Tibial artery (tissue), 4 donors: ENCODE data around the gene SRGAP3.

ENCODE experiments used
- DNase-seq, 2 donors: peaks; one replicate each; pipeline ENCODE4 v3.0.0-alpha.2; 2019
- H3K27ac ChIP-seq, 2 donors: fragments of 200-600 bp; sonication (generic) in 1 of 2; 1 replicate in 1 of 2; 2 replicates in 1 of 2; pipeline ENCODE4 v1.5.1; 2018 to 2019; ENCODE audit warnings: mild to moderate bottlenecking in 1 of 2
- H3K27me3 ChIP-seq, 2 donors: fragments of 200-600 bp; sonication (generic) in 1 of 2; one replicate each; pipeline versions ENCODE4 v1.5.1 to v1.6.0; 2016 to 2019
- H3K36me3 ChIP-seq, 3 donors: fragments of 200-600 bp; sonication (generic) in 2 of 3; one replicate each; pipeline ENCODE4 v1.5.1; 2016 to 2019; ENCODE audit warnings: mild to moderate bottlenecking in 2 of 3
- H3K4me1 ChIP-seq, 4 donors: fragments of 200-600 bp; sonication (generic) in 2 of 4; 1 replicate in 3 of 4; 2 replicates in 1 of 4; pipeline ENCODE4 v1.5.1; 2016 to 2019
- H3K4me3 ChIP-seq, 2 donors: fragments of 200-600 bp; sonication (generic) in 1 of 2; 1 replicate in 1 of 2; 2 replicates in 1 of 2; pipeline ENCODE4 v1.5.1; 2018 to 2019; ENCODE audit warnings: mild to moderate bottlenecking in 2 of 2
- H3K9me3 ChIP-seq, 3 donors: fragments of 200-600 bp; sonication (generic) in 1 of 3; one replicate each; pipeline ENCODE4 v1.5.1; 2016 to 2019
- intact Hi-C: fragments of 100-400 bp; cut with DNase I; formaldehyde crosslinking; loops from one replicate; pipeline ENCODE4 v1.15.0; 2023; ENCODE audit warnings: low total_unique reads
- TF ChIP-seq, protein P1 (sequence below), 2 experiments: fragments of 200-600 bp in 1 of 2; fragments of 450-650 bp in 1 of 2; IDR thresholded peaks; one replicate each; pipeline ENCODE4 v1.5.1; 2017 to 2019; ENCODE audit warnings: antibody characterized with exemption in 2 of 2, mild to moderate bottlenecking in 1 of 2, moderate library complexity in 1 of 2

SRGAP3 gene

DNA sequence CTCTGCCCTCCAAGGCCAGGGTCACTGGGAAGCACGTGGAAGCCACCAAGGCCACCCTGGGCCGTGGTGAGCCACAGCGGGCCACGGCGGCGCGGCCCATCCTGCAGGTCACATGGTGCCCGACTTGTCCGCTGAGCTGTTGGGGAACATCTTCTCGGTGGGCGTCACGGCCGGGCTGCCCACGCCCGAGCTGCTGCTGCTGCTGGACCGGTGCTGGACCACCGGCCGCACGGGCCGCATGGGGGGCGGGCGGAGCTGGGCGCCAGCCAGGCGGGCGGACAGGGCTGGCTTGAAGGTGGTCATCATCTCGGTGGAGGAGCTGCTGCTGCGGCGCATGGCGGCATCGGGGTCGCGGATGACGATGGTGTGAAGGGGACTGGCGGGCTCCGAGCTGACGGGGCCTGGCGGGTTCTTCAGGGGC, 264.0 kb downstream of the SRGAP3 start:
- TF ChIP-seq, protein P1, sequence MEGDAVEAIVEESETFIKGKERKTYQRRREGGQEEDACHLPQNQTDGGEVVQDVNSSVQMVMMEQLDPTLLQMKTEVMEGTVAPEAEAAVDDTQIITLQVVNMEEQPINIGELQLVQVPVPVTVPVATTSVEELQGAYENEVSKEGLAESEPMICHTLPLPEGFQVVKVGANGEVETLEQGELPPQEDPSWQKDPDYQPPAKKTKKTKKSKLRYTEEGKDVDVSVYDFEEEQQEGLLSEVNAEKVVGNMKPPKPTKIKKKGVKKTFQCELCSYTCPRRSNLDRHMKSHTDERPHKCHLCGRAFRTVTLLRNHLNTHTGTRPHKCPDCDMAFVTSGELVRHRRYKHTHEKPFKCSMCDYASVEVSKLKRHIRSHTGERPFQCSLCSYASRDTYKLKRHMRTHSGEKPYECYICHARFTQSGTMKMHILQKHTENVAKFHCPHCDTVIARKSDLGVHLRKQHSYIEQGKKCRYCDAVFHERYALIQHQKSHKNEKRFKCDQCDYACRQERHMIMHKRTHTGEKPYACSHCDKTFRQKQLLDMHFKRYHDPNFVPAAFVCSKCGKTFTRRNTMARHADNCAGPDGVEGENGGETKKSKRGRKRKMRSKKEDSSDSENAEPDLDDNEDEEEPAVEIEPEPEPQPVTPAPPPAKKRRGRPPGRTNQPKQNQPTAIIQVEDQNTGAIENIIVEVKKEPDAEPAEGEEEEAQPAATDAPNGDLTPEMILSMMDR (IDR thresholded peaks at IDR 0.05): no peak
- Histone ChIP-seq H3K36me3 (no peaks in the 10 kb centered on the region), H3K27me3 (peaks cover 0 to 5% of the 10 kb centered on the region in 2 donors), H3K9me3 (no peaks in the 10 kb centered on the region), H3K27ac (no peak overlapping the region), H3K4me1 (peaks cover 0 to 3% (median 0%) of the 10 kb centered on the region in 4 donors), H3K4me3 (no peak overlapping the region)
- DNase-seq: no peak
- intact Hi-C loops: loop anchor here (5.0 kb wide), 2 partner anchors 82 to 317 kb away; no protein-coding TSS in a partner anchor

DNA sequence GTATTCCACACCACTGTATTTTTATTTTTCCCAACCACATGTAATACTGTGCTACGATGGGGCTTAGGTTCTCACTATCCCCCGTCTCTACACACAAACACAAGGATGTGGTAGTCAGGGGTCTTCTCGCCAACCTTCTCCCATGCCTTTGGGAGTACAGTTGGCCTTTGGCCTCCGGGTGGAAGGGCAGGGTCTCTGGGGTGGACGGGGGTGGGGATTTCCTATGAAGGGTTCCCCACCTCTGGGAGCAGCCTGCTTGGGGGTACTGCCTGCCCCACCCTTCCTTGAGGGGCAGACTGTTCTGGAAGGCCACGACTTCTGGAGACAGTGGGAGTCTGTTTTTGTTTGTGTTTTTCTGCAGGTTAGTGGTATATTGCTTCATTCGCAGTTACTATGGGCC, 264.9 kb downstream of the SRGAP3 start:
- intact Hi-C loops: no loop called here
- Histone ChIP-seq H3K4me1 (peaks cover 0 to 3% (median 0%) of the 10 kb centered on the region in 4 donors), H3K36me3 (no peaks in the 10 kb centered on the region), H3K4me3 (no peak overlapping the region), H3K27me3 (peaks cover 0 to 5% of the 10 kb centered on the region in 2 donors), H3K27ac (no peak overlapping the region), H3K9me3 (peaks cover 0 to 3% (median 1%) of the 10 kb centered on the region in 3 donors)
- no peak for DNase-seq
- TF ChIP-seq, protein P1 (IDR thresholded peaks at IDR 0.05): no peak

DNA sequence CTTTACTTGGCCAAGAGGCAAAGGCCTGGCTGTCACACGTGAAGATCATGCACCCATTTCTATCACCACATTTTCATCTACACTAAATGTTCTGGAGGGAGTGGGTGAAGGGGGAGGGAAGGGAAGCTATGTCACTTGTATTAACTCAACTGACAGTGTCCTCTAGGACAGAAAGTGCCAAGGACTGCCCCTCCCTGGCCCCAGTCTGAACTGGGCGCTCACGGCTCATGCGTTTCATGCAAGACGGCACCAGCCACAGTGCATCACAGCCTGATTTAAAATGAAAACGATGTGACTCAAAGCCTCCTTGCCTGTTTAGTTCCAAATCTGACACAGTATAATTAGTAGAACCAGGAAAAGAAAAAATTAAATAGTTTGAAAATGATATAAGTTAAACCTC, 265.4 kb downstream of the SRGAP3 start:
- Histone ChIP-seq H3K4me3 (no peak overlapping the region), H3K36me3 (no peaks in the 10 kb centered on the region), H3K4me1 (peaks cover 0 to 3% (median 0%) of the 10 kb centered on the region in 4 donors), H3K27me3 (peaks cover 0 to 5% of the 10 kb centered on the region in 2 donors), H3K27ac (no peak overlapping the region), H3K9me3 (peaks cover 0 to 7% (median 6%) of the 10 kb centered on the region in 3 donors)
- TF ChIP-seq, protein P1 (IDR thresholded peaks at IDR 0.05): no peak
- no peak for DNase-seq
- intact Hi-C loops: no loop called here

DNA sequence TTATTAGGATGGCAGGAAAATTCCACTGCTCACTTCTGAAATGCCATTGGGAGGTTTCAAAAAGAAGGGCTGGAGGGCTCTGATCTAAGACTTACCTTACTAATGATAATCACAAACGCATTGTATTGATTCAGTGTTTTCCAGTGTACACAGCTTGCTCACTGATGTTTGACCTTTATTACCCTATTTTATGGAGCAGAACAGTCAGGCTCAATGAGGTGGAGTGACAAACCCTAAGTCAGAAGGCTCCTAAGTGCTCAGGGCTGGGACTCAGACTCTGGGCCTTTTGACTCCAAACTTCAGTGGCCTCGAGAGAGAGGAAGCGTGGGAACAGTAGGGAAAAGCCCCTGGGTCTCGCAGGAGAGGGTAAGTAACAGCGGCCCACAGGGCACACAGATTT, 265.9 kb downstream of the SRGAP3 start:
- no peaks in the 10 kb centered on the region for H3K36me3 ChIP-seq
- no peak overlapping the region for H3K4me3 ChIP-seq
- intact Hi-C loops: no loop called here
- TF ChIP-seq, protein P1 (IDR thresholded peaks at IDR 0.05): no peak
- no peak for DNase-seq
- no peak overlapping the region for H3K27ac ChIP-seq
- H3K9me3 ChIP-seq: peaks cover 0 to 12% (median 10%) of the 10 kb centered on the region in 3 donors
- H3K27me3 ChIP-seq: peaks cover 0 to 5% of the 10 kb centered on the region in 2 donors
- peaks cover 0 to 3% (median 0%) of the 10 kb centered on the region in 4 donors for H3K4me1 ChIP-seq

DNA sequence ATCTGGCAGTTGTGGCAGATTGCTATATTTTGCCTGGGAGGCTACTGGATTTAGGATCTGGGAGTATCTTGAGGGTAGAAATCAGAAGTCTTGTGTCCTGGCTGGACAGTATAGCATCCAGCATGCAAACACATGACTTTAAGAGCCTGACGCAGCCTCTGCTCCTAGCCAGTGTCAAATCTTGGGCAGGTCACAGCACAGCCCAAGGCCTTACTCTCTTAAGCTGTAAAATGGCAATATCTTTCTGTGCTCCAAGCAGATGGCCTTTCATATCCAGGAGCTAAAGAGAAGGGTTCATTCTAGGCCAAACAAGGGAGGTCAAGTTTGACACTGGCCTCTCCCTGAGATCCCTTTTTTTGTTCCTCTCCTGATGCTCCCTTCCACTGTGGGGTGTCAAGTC, 266.4 kb downstream of the SRGAP3 start:
- H3K4me3 ChIP-seq: no peak overlapping the region
- no peak for DNase-seq
- intact Hi-C loops: no loop called here
- TF ChIP-seq, protein P1 (IDR thresholded peaks at IDR 0.05): no peak
- no peak overlapping the region for H3K27ac ChIP-seq
- peaks cover 0 to 14% (median 10%) of the 10 kb centered on the region in 3 donors for H3K9me3 ChIP-seq
- H3K4me1 ChIP-seq: peaks cover 0 to 3% (median 0%) of the 10 kb centered on the region in 4 donors
- no peaks in the 10 kb centered on the region for H3K36me3 ChIP-seq
- peaks cover 0 to 5% of the 10 kb centered on the region in 2 donors for H3K27me3 ChIP-seq

DNA sequence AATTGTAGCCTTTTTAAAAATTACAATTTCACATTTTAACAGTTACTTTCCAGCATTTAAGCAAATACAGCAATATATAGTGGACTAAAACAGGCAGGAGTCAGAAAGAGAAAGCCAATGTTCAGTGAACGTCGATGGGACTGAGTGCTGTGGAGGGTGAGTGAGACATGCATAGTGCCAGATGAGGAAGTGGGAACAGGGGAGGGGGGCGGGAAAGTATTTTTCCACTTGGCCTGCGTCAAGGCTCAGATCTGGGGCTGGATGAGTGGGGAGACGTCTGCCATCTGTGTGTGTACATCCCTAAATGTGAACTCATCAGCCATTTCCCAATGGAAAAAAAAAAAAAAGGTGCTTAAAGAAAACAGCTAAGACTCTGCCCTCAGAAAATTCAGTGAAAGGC, 266.9 kb downstream of the SRGAP3 start:
- TF ChIP-seq, protein P1 (IDR thresholded peaks at IDR 0.05): no peak
- intact Hi-C loops: no loop called here

More for the DNA sequence above, 266.9 kb downstream of the SRGAP3 start:
- Histone ChIP-seq H3K4me1 (no peaks in the 10 kb centered on the region), H3K36me3 (no peaks in the 10 kb centered on the region), H3K27me3 (peaks cover 0 to 5% of the 10 kb centered on the region in 2 donors), H3K9me3 (peaks cover 0 to 14% (median 10%) of the 10 kb centered on the region in 3 donors), H3K27ac (no peak overlapping the region), H3K4me3 (no peak overlapping the region)
- DNase-seq: no peak
